IMR-90 (cell line): Measurements from ENCODE around the gene SBK2. TPM values are rescaled to one million over a fixed set of nuclear protein-coding genes. Genes with fewer than 3 reads are reported as not detected.

Experiments
- ATAC-seq: fragments of 200-7000 bp; cut with Tn5 transposase; 2 replicates; pipeline ENCODE4 v1.9.1; 2020; ENCODE audit warnings: low read depth, mild to moderate bottlenecking, moderate library complexity
- BruUV-seq: library from RNA; stranded (reverse); fragments of 400-500 nt; replicated peaks from 2 replicates; lab custom pipeline; 2021; lab: Mats Ljungman, UMichigan
- CTCF ChIA-PET: fragments of 300-600 bp; formaldehyde crosslinking; extraction: SDS; loops from one replicate; lab custom pipeline; 2021; ENCODE audit warnings: antibody characterized with exemption; lab: Yijun Ruan, JAX
- POLR2A ChIA-PET: fragments of 300-600 bp; sonication (Branson Sonifier 250); formaldehyde crosslinking; loops from one replicate; lab custom pipeline; 2022; ENCODE audit warnings: antibody characterized with exemption; ENCODE audit not compliant: unreplicated experiment; lab: Charles Lee
- DNase-seq: peaks from one replicate; pipeline ENCODE4 v3.0.0; 2013
- H2AFZ ChIP-seq: replicated peaks from 2 replicates; pipeline ENCODE3; 2013; ENCODE audit warnings: low read length, mild to moderate bottlenecking; ENCODE audit not compliant: poor library complexity
- H2AK5ac ChIP-seq: 2 replicates; pipeline ENCODE4 v1.6.1; 2013; ENCODE audit warnings: low read depth, low read length, inconsistent platforms
- H2AK9ac ChIP-seq: replicated peaks from 2 replicates; pipeline ENCODE3; 2013; ENCODE audit warnings: mild to moderate bottlenecking, low read depth, low read length, moderate library complexity; ENCODE audit not compliant: poor library complexity
- H2BK120ac ChIP-seq: 2 replicates; pipeline ENCODE4 v1.6.1; 2013; ENCODE audit warnings: low read depth, low read length, inconsistent platforms
- H2BK15ac ChIP-seq: 3 replicates; pipeline ENCODE4 v1.6.1; 2013; ENCODE audit warnings: low read depth, low read length, inconsistent platforms
- H2BK20ac ChIP-seq: 2 replicates; pipeline ENCODE4 v1.6.1; 2013; ENCODE audit warnings: low read depth, mild to moderate bottlenecking, inconsistent platforms, low read length, moderate library complexity
- H2BK5ac ChIP-seq: 2 replicates; pipeline ENCODE4 v1.6.1; 2013; ENCODE audit warnings: mild to moderate bottlenecking, low read depth, low read length, inconsistent platforms; ENCODE audit not compliant: poor library complexity, severe bottlenecking
- H3K14ac ChIP-seq: replicated peaks from 2 replicates; pipeline ENCODE4 v1.6.1; 2013; ENCODE audit warnings: low read depth, low read length, inconsistent platforms
- H3K18ac ChIP-seq: 2 replicates; pipeline ENCODE4 v1.6.1; 2013; ENCODE audit warnings: low read depth, low read length, control low read depth
- H3K23ac ChIP-seq: 2 replicates; pipeline ENCODE4 v1.6.1; 2013; ENCODE audit warnings: low read depth, low read length, inconsistent platforms
- H3K27ac ChIP-seq: 2 replicates; pipeline ENCODE4 v1.5.1; 2013; ENCODE audit warnings: mild to moderate bottlenecking, control low read depth, low read length; ENCODE audit not compliant: insufficient read depth
- H3K27me3 ChIP-seq: 2 replicates; pipeline ENCODE4 v1.6.1; 2013; ENCODE audit warnings: low read length; ENCODE audit not compliant: control insufficient read depth, insufficient read depth
- H3K36me3 ChIP-seq: 2 replicates; pipeline ENCODE4 v1.6.1; 2013; ENCODE audit warnings: low read length, mixed read lengths; ENCODE audit not compliant: control insufficient read depth, insufficient read depth
- H3K4ac ChIP-seq: 2 replicates; pipeline ENCODE4 v1.6.1; 2013; ENCODE audit warnings: low read depth, low read length, inconsistent platforms
- H3K4me1 ChIP-seq: 2 replicates; pipeline ENCODE4 v1.6.1; 2013; ENCODE audit warnings: low read length, mixed read lengths; ENCODE audit not compliant: control insufficient read depth, insufficient read depth
- H3K4me2 ChIP-seq: 2 replicates; pipeline ENCODE4 v1.6.1; 2013; ENCODE audit warnings: low read depth, mild to moderate bottlenecking, control low read depth, low read length, moderate library complexity
- H3K4me3 ChIP-seq: 2 replicates; pipeline ENCODE4 v1.5.1; 2013; ENCODE audit warnings: low read depth, mild to moderate bottlenecking, control low read depth, low read length, moderate library complexity; ENCODE audit not compliant: insufficient read depth
- H3K56ac ChIP-seq: 2 replicates; pipeline ENCODE4 v1.6.1; 2013; ENCODE audit warnings: low read length, inconsistent platforms; ENCODE audit not compliant: insufficient read depth; ENCODE audit errors: extremely low read depth
- H3K79me1 ChIP-seq, 2 experiments: 2 replicates each; pipeline ENCODE4 v1.6.1; 2013; ENCODE audit warnings: low read length in 2 of 2, inconsistent platforms in 1 of 2, low read depth in 1 of 2
- H3K9ac ChIP-seq: 2 replicates; pipeline ENCODE4 v1.6.1; 2013; ENCODE audit warnings: low read depth, low read length, control low read depth
- H3K9me1 ChIP-seq: 2 replicates; pipeline ENCODE4 v1.6.1; 2013; ENCODE audit warnings: low read length, inconsistent platforms; ENCODE audit not compliant: insufficient read depth
- H3K9me3 ChIP-seq: 2 replicates; pipeline ENCODE4 v1.6.1; 2013; ENCODE audit warnings: low read length; ENCODE audit not compliant: control insufficient read depth, insufficient read depth
- H4K20me1 ChIP-seq: 2 replicates; pipeline ENCODE4 v1.6.1; 2013; ENCODE audit warnings: low read length, inconsistent platforms; ENCODE audit not compliant: insufficient read depth
- H4K5ac ChIP-seq: 2 replicates; pipeline ENCODE4 v1.6.1; 2013; ENCODE audit warnings: mild to moderate bottlenecking, low read depth, low read length, control low read depth
- H4K8ac ChIP-seq, 2 experiments: 2 replicates each; pipeline ENCODE4 v1.6.1; 2013; ENCODE audit warnings: low read depth in 2 of 2, low read length in 2 of 2, control low read depth in 1 of 2, inconsistent platforms in 1 of 2
- H4K91ac ChIP-seq: 2 replicates; pipeline ENCODE4 v1.6.1; 2013; ENCODE audit warnings: low read depth, low read length, inconsistent platforms; ENCODE audit not compliant: insufficient read depth
- CEBPB ChIP-seq: IDR thresholded peaks from 2 replicates; pipeline ENCODE4 v1.6.1; 2012; ENCODE audit warnings: low read depth, low read length, improper control_type of control experiment
- WGBS, 2 experiments: methylation state at CpG; one replicate each; pipeline versions ENCODE4 v1.1.5 to v1.1.7; 2013; ENCODE audit warnings: missing lambda C conversion rate in 2 of 2; ENCODE audit not compliant: insufficient read length in 1 of 2; ENCODE audit errors: extremely low coverage in 2 of 2; 5-methylcytosine and 5-hydroxymethylcytosine counted together
- dilution Hi-C: fragments of 300-500 bp; cut with HindIII; formaldehyde crosslinking; loops from one replicate; pipeline ENCODE4 v1.14.3; 2018; ENCODE audit warnings: low sequenced_read_pairs; ENCODE audit not compliant: unreplicated experiment
- in situ Hi-C: fragments of 300-500 bp; cut with MboI; formaldehyde crosslinking; loops from 3 replicates; pipeline ENCODE4 v1.14.3; 2019; ENCODE audit warnings: low sequenced_read_pairs, inconsistent platforms, mixed read lengths
- intact Hi-C: fragments of 100-400 bp; cut with micrococcal nuclease; formaldehyde crosslinking; loops from 2 replicates; pipeline ENCODE4 v1.10.0; 2022
- polyA plus RNA-seq, 3 experiments: library from polyadenylated mRNA; depleted of rRNA; stranded (reverse); fragments of >200 nt; gene quantifications; 2 replicates each; pipeline ENCODE4 v1.2.3, GENCODE V29; 2012; ENCODE audit warnings: low replicate concordance in 1 of 3
- total RNA-seq: library from RNA; depleted of rRNA; stranded (reverse); fragments of >200 nt; gene quantifications from 2 replicates; pipeline ENCODE4 v1.2.3, GENCODE V29; 2012

The SBK2 gene
- total and polyA plus RNA-seq, 2 of the 4 experiments (the other 2 are of a cell fraction): 0.48 TPM; not detected in 1

- H2BK15ac ChIP-seq: no peak overlapping the region
- H4K5ac ChIP-seq: no peak overlapping the region
- peaks cover 0 to 18% of the 10 kb centered on the region in 2 experiments; a peak in 2 of 4 replicates for H3K79me1 ChIP-seq
- no peak overlapping the region for H2BK5ac ChIP-seq
- H2BK20ac ChIP-seq: peak overlapping the region; percentile 66
- in situ Hi-C loops: no loop called here
- no peak overlapping the region for H3K4me2 ChIP-seq
- no peak overlapping the region for H3K18ac ChIP-seq
- no peak overlapping the region for H3K4ac ChIP-seq
- H3K4me1 ChIP-seq: peaks cover 2% of the 10 kb centered on the region; the same call in 1 of the 2 replicates
- H2AK5ac ChIP-seq: peak overlapping the region; percentile 90
- H3K9me3 ChIP-seq: no peaks in the 10 kb centered on the region
- H2AK9ac ChIP-seq: peak overlapping the region; percentile 65
- H3K23ac ChIP-seq: no peak overlapping the region
- ChIA-PET CTCF (no interaction called here), POLR2A (no interaction called here)
- peak overlapping the region; percentile 21 for H2AFZ ChIP-seq
- H3K4me3 ChIP-seq: no peak overlapping the region
- no peaks in the 10 kb centered on the region for H4K20me1 ChIP-seq
- H3K27me3 ChIP-seq: no peaks in the 10 kb centered on the region
- BruUV-seq: no TSS peak
- no peaks in the 10 kb centered on the region for H3K36me3 ChIP-seq
- H3K9me1 ChIP-seq: peaks cover 22% of the 10 kb centered on the region
- dilution Hi-C loops: no loop called here
- TF ChIP-seq CEBPB: no peak
- intact Hi-C loops: no loop called here
- no peak overlapping the region for H3K56ac ChIP-seq
- ATAC-seq (no peak), DNase-seq (no peak)
- no peak overlapping the region for H4K8ac ChIP-seq
- 100% methylated on average over 1 of the region's 14 CpGs; no CpG with 5 or more reads in 1 of the 2 experiments for WGBS, 2 experiments
- H3K14ac ChIP-seq: no peak overlapping the region; the same call in 1 of the 2 replicates
- no peak overlapping the region for H3K9ac ChIP-seq
- H2BK120ac ChIP-seq: no peak overlapping the region
- no peak overlapping the region for H3K27ac ChIP-seq
- no peak overlapping the region for H4K91ac ChIP-seq
Observed at GRCh38 chr19:55520691-55521292, 16.1 kb downstream of the SBK2 start.
